Suppressor macrophage treated with lipopolysaccharide for 1 hour (primary cell): ENCODE results near the gene COQ8B.
"Not testable (repeated sequence)": the region's sequence is repeated elsewhere in the genome, so short reads cannot be mapped to it uniquely, and the experiment has no call there.

ENCODE experiments used
- DNase-seq, 3 donors: peaks; one replicate each; pipeline ENCODE4 v3.0.0-alpha.2; 2020 to 2022

The COQ8B gene

GRCh38 chr19:40716482-40717324 lies at the start of gene COQ8B, which contains the start of gene ITPKC:
Gene COQ8B (minus strand): TSS chr19:40716886. CDS start chr19:40714632, 2,254 bp downstream.
Gene ITPKC (plus strand): TSS chr19:40717112. CDS start chr19:40717136, 24 bp downstream.
- peak; percentile 98 to 100 (median 99) for DNase-seq

GRCh38 chr19:40766385-40766784 lies 49.7 kb upstream of the COQ8B start:
- not testable (repeated sequence) for DNase-seq

- no peak for DNase-seq
These were observed 47.3 kb upstream of the COQ8B start for GRCh38 chr19:40763963-40764362.

- DNase-seq = no peak
These were observed 46.8 kb upstream of the COQ8B start for GRCh38 chr19:40763526-40763925.

GRCh38 chr19:40762754-40763470 lies 46.2 kb upstream of the COQ8B start:
- DNase-seq = no peak

GRCh38 chr19:40759352-40759751 lies 42.7 kb upstream of the COQ8B start:
- no peak for DNase-seq

GRCh38 chr19:40758491-40758890 lies 41.8 kb upstream of the COQ8B start:
- DNase-seq = no peak

- DNase-seq = no peak
These were observed 39.9 kb upstream of the COQ8B start for GRCh38 chr19:40756502-40757110.

- DNase-seq = no peak
These were observed 39.1 kb upstream of the COQ8B start for GRCh38 chr19:40755791-40756190.

GRCh38 chr19:40755248-40755624 lies 38.5 kb upstream of the COQ8B start:
- DNase-seq = peak in 2 of 3 donors; percentile 20 to 27

- DNase-seq = peak; percentile 82 to 85 (median 83)
These were observed 38.0 kb upstream of the COQ8B start for GRCh38 chr19:40754611-40755247.

GRCh38 chr19:40752257-40752781 lies 35.6 kb upstream of the COQ8B start:
- DNase-seq = peak in 2 of 3 donors; percentile 25 to 30

- peak; percentile 99 for DNase-seq
These were observed 34.3 kb upstream of the COQ8B start, which contains the start of gene SNRPA for GRCh38 chr19:40750874-40751537. Gene SNRPA (plus strand): TSS chr19:40751203. CDS start chr19:40751409, 206 bp downstream.

- DNase-seq = peak; percentile 99 to 100 (median 100)
These were observed 33.6 kb upstream of the COQ8B start, which contains the start of gene ACTMAP for GRCh38 chr19:40750058-40750873. Gene ACTMAP (minus strand): TSS chr19:40750477. CDS start chr19:40749803, 674 bp downstream.

GRCh38 chr19:40747536-40747935 lies 30.9 kb upstream of the COQ8B start:
- DNase-seq = no peak

- no peak for DNase-seq
These were observed 28.7 kb upstream of the COQ8B start for GRCh38 chr19:40745402-40745780.

GRCh38 chr19:40744554-40745401 lies 28.1 kb upstream of the COQ8B start:
- DNase-seq = no peak

GRCh38 chr19:40743926-40744325 lies 27.2 kb upstream of the COQ8B start:
- DNase-seq = no peak

- DNase-seq = no peak
These were observed 26.2 kb upstream of the COQ8B start for GRCh38 chr19:40742886-40743285.

- DNase-seq = no peak
These were observed 25.8 kb upstream of the COQ8B start for GRCh38 chr19:40742477-40742876.
